CD14-positive monocyte (primary cell): Measurements from ENCODE around the gene LRRN2. TPM values are rescaled to one million over a fixed set of nuclear protein-coding genes. Genes with fewer than 3 reads are reported as not detected.

Experiments
- DNase-seq, 3 donors: peaks; one replicate each; pipeline ENCODE4 v3.0.0-alpha.2; 2011 to 2022
- H2AFZ ChIP-seq: 2 replicates; pipeline ENCODE4 v1.6.0; 2012; ENCODE audit warnings: mild to moderate bottlenecking, low read depth, low read length, inconsistent platforms; ENCODE audit not compliant: insufficient read depth, poor library complexity, severe bottlenecking
- H3K27ac ChIP-seq, 2 donors: 1 replicate in 1 of 2; 2 replicates in 1 of 2; pipeline ENCODE4 v1.5.1; 2012 to 2013; ENCODE audit warnings: low read length in 2 of 2, control low read depth in 1 of 2, inconsistent platforms in 1 of 2, low read depth in 1 of 2, mild to moderate bottlenecking in 1 of 2
- H3K27me3 ChIP-seq, 2 donors: one replicate each; pipeline versions ENCODE4 v1.6.0 to v1.6.1; 2011 to 2013; ENCODE audit warnings: low read length in 2 of 2; ENCODE audit not compliant: control insufficient read depth in 2 of 2, insufficient read depth in 2 of 2
- H3K36me3 ChIP-seq, 2 donors: replicated peaks in 1 of 2; 1 replicate in 1 of 2; 2 replicates in 1 of 2; pipeline versions ENCODE4 v1.5.1 to v1.6.1; 2012 to 2013; ENCODE audit warnings: low read length in 2 of 2, control low read depth in 1 of 2, inconsistent platforms in 1 of 2, mild to moderate bottlenecking in 1 of 2; ENCODE audit not compliant: insufficient read depth in 2 of 2, control insufficient read depth in 1 of 2
- H3K4me1 ChIP-seq, 2 donors: 1 replicate in 1 of 2; 2 replicates in 1 of 2; pipeline versions ENCODE4 v1.5.1 to v1.6.1; 2012 to 2013; ENCODE audit warnings: low read length in 2 of 2, control low read depth in 1 of 2, inconsistent platforms in 1 of 2, mild to moderate bottlenecking in 1 of 2, moderate library complexity in 1 of 2; ENCODE audit not compliant: insufficient read depth in 2 of 2, control insufficient read depth in 1 of 2
- H3K4me2 ChIP-seq: replicated peaks from 2 replicates; pipeline ENCODE3; 2012; ENCODE audit warnings: low read length, moderate library complexity, mild to moderate bottlenecking; ENCODE audit not compliant: poor library complexity, severe bottlenecking; ENCODE audit errors: extremely low read depth
- H3K4me3 ChIP-seq, 3 experiments: fragments of 200-600 bp in 1 of 3; sonication (generic) in 1 of 3; replicated peaks in 1 of 3; 1 replicate in 2 of 3; 2 replicates in 1 of 3; pipeline ENCODE4 v1.5.1; 2011 to 2013; ENCODE audit warnings: low read length in 3 of 3, mild to moderate bottlenecking in 3 of 3, control low read depth in 2 of 3, low read depth in 2 of 3, inconsistent platforms in 1 of 3, moderate library complexity in 1 of 3
- H3K79me2 ChIP-seq: 2 replicates; pipeline ENCODE4 v1.6.0; 2012; ENCODE audit warnings: mild to moderate bottlenecking, control low read depth, inconsistent platforms, low read length, moderate library complexity; ENCODE audit not compliant: insufficient read depth
- H3K9ac ChIP-seq: 2 replicates; pipeline ENCODE4 v1.6.0; 2017; ENCODE audit warnings: low read length, mild to moderate bottlenecking; ENCODE audit not compliant: insufficient read depth, poor library complexity, severe bottlenecking
- H3K9me3 ChIP-seq, 2 donors: replicated peaks in 1 of 2; 1 replicate in 1 of 2; 2 replicates in 1 of 2; pipeline versions ENCODE4 v1.5.1 to v1.6.1; 2012 to 2013; ENCODE audit warnings: low read length in 2 of 2, control low read depth in 1 of 2; ENCODE audit not compliant: control insufficient read depth in 1 of 2, insufficient read depth in 1 of 2
- H4K20me1 ChIP-seq: 2 replicates; pipeline ENCODE4 v1.6.0; 2012; ENCODE audit warnings: mild to moderate bottlenecking, low read length, control low read depth, moderate library complexity; ENCODE audit not compliant: insufficient read depth
- H3K27ac Mint-ChIP-seq, 7 donors: one replicate each; pipeline ENCODE4 v1.8.0; 2020; ENCODE audit warnings: mild to moderate bottlenecking in 7 of 7, mixed read lengths in 7 of 7, moderate library complexity in 6 of 7, inconsistent platforms in 2 of 7
- H3K27me3 Mint-ChIP-seq, 3 donors: one replicate each; pipeline ENCODE4 v1.8.0; 2021 to 2022; ENCODE audit warnings: low read depth in 3 of 3, mild to moderate bottlenecking in 3 of 3, mixed read lengths in 3 of 3, moderate library complexity in 3 of 3, inconsistent platforms in 1 of 3
- H3K36me3 Mint-ChIP-seq, 2 donors: one replicate each; pipeline ENCODE4 v1.8.0; 2020; ENCODE audit warnings: mixed read lengths in 2 of 2, inconsistent platforms in 1 of 2, mild to moderate bottlenecking in 1 of 2
- H3K4me1 Mint-ChIP-seq: one replicate; pipeline ENCODE4 v1.8.0; 2020; ENCODE audit warnings: mild to moderate bottlenecking, mixed read lengths
- H3K4me3 Mint-ChIP-seq, 2 donors: one replicate each; pipeline ENCODE4 v1.8.0; 2020; ENCODE audit warnings: mild to moderate bottlenecking in 2 of 2, mixed read lengths in 2 of 2, moderate library complexity in 1 of 2
- H3K9me3 Mint-ChIP-seq, 7 donors: one replicate each; pipeline ENCODE4 v1.8.0; 2020 to 2022; ENCODE audit warnings: mixed read lengths in 7 of 7, mild to moderate bottlenecking in 6 of 7, moderate library complexity in 6 of 7, inconsistent platforms in 2 of 7
- CTCF ChIP-seq: fragments of 200-600 bp; IDR thresholded peaks from one replicate; pipeline ENCODE4 v1.8.0; 2022; ENCODE audit warnings: antibody characterized with exemption, mild to moderate bottlenecking
- WGBS: methylation state at CpG from one replicate; pipeline ENCODE4 v1.1.5; 2013; ENCODE audit warnings: missing lambda C conversion rate; ENCODE audit not compliant: insufficient coverage; 5-methylcytosine and 5-hydroxymethylcytosine counted together
- intact Hi-C, 2 donors: fragments of 100-400 bp; cut with micrococcal nuclease; formaldehyde crosslinking; loops; one replicate each; pipeline versions ENCODE4 v1.15.0 to v1.15.1; 2023
- polyA plus RNA-seq, 3 donors: library from polyadenylated mRNA; depleted of rRNA in 1 of 3; unstranded in 2 of 3; stranded (reverse) in 1 of 3; fragments of 300-500 nt in 2 of 3; fragments of >200 nt in 1 of 3; fragmentation: Illumina TruSeq in 2 of 3; gene quantifications; 1 replicate in 2 of 3; 2 replicates in 1 of 3; pipeline ENCODE4 v1.2.3, GENCODE V29; 2012 to 2021

The LRRN2 gene
- polyA plus RNA-seq, 3 donors = not detected

- Mint-ChIP-seq H3K27ac (no peak overlapping the region), H3K27me3 (no peaks in the 10 kb centered on the region), H3K4me1 (no peaks in the 10 kb centered on the region), H3K9me3 (no peaks in the 10 kb centered on the region), H3K4me3 (no peak overlapping the region), H3K36me3 (no peaks in the 10 kb centered on the region)
- Histone ChIP-seq H3K36me3 (no peaks in the 10 kb centered on the region), H3K27ac (no peak overlapping the region), H3K79me2 (no peaks in the 10 kb centered on the region), H4K20me1 (no peaks in the 10 kb centered on the region), H3K4me1 (no peaks in the 10 kb centered on the region), H3K9ac (no peak overlapping the region), H2AFZ (no peak overlapping the region), H3K9me3 (no peaks in the 10 kb centered on the region), H3K4me3 (no peak overlapping the region), H3K4me2 (no peak overlapping the region), H3K27me3 (no peaks in the 10 kb centered on the region)
- TF ChIP-seq CTCF = no peak
- 87% methylated on average over 8 of the region's 10 CpGs for WGBS
- DNase-seq = no peak
- intact Hi-C loops = no loop called here
Measured at GRCh38 chr1:204670152-204670927, 15.2 kb downstream of the LRRN2 start.

- no peaks in the 10 kb centered on the region for H3K4me1 Mint-ChIP-seq
- Histone ChIP-seq H3K27me3 (no peaks in the 10 kb centered on the region), H3K4me3 (no peak overlapping the region), H3K27ac (no peak overlapping the region), H3K4me1 (no peaks in the 10 kb centered on the region), H3K79me2 (no peaks in the 10 kb centered on the region), H4K20me1 (no peaks in the 10 kb centered on the region), H3K9me3 (no peaks in the 10 kb centered on the region), H3K9ac (no peak overlapping the region), H3K4me2 (no peak overlapping the region), H3K36me3 (no peaks in the 10 kb centered on the region), H2AFZ (no peak overlapping the region)
- no peaks in the 10 kb centered on the region for H3K9me3 Mint-ChIP-seq
- no peak for TF ChIP-seq CTCF
- no peak overlapping the region for H3K27ac Mint-ChIP-seq
- no peak overlapping the region for H3K4me3 Mint-ChIP-seq
- H3K36me3 Mint-ChIP-seq = no peaks in the 10 kb centered on the region
- DNase-seq = no peak
- H3K27me3 Mint-ChIP-seq = peaks cover 0 to 3% (median 0%) of the 10 kb centered on the region in 3 donors
- 0% methylated on average over 1 of the region's 1 CpG for WGBS
- intact Hi-C loops = no loop called here
Measured at GRCh38 chr1:204669579-204669978, 16.0 kb downstream of the LRRN2 start.
